GM12872 (cell line): ENCODE measurements around the gene CORO1C.

Experiments used
- CTCF ChIP-seq: IDR thresholded peaks from 3 replicates; pipeline ENCODE4 v1.5.1; 2011; ENCODE audit warnings: low read depth, mild to moderate bottlenecking, low read length, moderate library complexity; ENCODE audit not compliant: insufficient read depth

Gene CORO1C

GRCh38 chr12:108717243-108717642 lies 14.1 kb downstream of the CORO1C start:
- TF ChIP-seq CTCF, result no peak

- no peak for TF ChIP-seq CTCF
Measured at GRCh38 chr12:108714866-108715265, 16.5 kb downstream of the CORO1C start.

- TF ChIP-seq CTCF, result no peak
Measured at GRCh38 chr12:108713471-108713870, 17.8 kb downstream of the CORO1C start.

DNA sequence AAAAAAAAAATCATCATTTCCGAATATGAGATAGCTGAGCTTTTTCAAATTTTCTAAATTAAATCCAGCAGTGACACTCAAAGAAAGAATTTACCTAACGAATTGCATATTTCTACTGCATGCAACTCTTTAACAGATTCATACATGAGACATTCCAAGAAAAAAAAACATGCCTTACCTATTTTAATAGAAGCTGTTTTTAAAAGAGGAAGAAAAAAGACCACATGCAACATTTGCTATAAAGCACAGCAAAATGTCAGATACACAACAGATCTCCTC lies 18.5 kb downstream of the CORO1C start:
- TF ChIP-seq CTCF, result no peak

- TF ChIP-seq CTCF, result no peak
Measured at GRCh38 chr12:108712165-108712924, 19.0 kb downstream of the CORO1C start.

DNA sequence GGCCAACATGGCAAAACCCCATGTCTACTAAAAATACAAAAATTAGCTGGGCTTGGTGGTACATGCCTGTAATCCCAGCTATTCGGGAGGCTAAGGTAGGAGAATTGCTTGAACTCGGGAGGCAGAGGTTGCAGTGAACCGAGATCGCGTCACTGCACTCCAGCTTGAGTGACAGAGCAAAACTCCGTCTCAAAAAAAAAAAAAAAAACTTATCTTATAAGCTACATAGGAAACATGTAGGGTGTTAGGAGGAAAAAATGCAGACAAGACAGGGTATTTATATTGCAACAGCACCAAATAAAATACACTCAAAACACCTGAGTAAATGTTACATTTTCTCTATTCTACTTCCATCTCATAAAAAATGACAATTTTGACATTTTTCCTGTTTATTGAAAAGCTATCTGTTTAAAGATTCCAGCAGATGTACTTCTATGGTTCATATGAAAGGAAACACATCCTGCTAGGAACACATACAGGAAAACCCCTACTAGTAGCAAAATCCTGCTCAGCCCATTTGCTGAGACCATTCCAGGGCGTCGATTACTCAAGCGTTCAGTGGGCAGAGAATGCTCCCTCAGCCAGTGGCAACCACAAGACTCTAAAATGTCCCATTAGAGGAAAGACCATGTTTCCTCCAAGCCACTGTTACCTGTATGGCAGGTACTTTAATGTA lies 19.7 kb downstream of the CORO1C start:
- no peak for TF ChIP-seq CTCF

- TF ChIP-seq CTCF, result no peak
Measured at GRCh38 chr12:108709697-108710096, 21.6 kb downstream of the CORO1C start.
